ENCODE results near the gene PPM1E.
"Not testable (repeated sequence)": the region's sequence is repeated elsewhere in the genome, so short reads cannot be mapped to it uniquely, and the experiment has no call there.

PPM1E gene

GRCh38 chr17:58759522-58759921, 3.9 kb downstream of the PPM1E start:
- Histone ChIP-seq H3K9me3 (no peaks in the 10 kb centered on the region), H3K4me3 (ENCODE audit: low read depth in 1 of 2, low read length in 1 of 2) (no peak overlapping the region), H3K27me3 (peaks cover 92% of the 10 kb centered on the region), H3K4me1 (ENCODE audit: control insufficient read depth in 1 of 2, insufficient read depth in 1 of 2, low read depth in 1 of 2, low read length in 1 of 2) (peaks cover 8 to 17% of the 10 kb centered on the region in 2 experiments), H3K36me3 (no peaks in the 10 kb centered on the region), H3K27ac (no peak overlapping the region)
- no peak for TF ChIP-seq CTCF (IDR thresholded peaks at IDR 0.05)

- Histone ChIP-seq H3K27me3 (peaks cover 87% of the 10 kb centered on the region), H3K4me3 (ENCODE audit: low read depth in 1 of 2, low read length in 1 of 2) (no peak overlapping the region), H3K36me3 (no peaks in the 10 kb centered on the region), H3K9me3 (no peaks in the 10 kb centered on the region), H3K27ac (no peak overlapping the region), H3K4me1 (ENCODE audit: control insufficient read depth in 1 of 2, insufficient read depth in 1 of 2, low read depth in 1 of 2, low read length in 1 of 2) (peaks cover 8 to 16% of the 10 kb centered on the region in 2 experiments)
- TF ChIP-seq CTCF (IDR thresholded peaks at IDR 0.05): no peak
Measured at GRCh38 chr17:58760248-58760647, 4.6 kb downstream of the PPM1E start.

- H3K9me3 ChIP-seq: no peaks in the 10 kb centered on the region
- no peak for TF ChIP-seq CTCF (IDR thresholded peaks at IDR 0.05)
- no peaks in the 10 kb centered on the region for H3K36me3 ChIP-seq
- peaks cover 78% of the 10 kb centered on the region for H3K27me3 ChIP-seq
- no peak overlapping the region for H3K4me3 ChIP-seq (ENCODE audit: low read depth in 1 of 2, low read length in 1 of 2)
- H3K4me1 ChIP-seq (ENCODE audit: control insufficient read depth in 1 of 2, insufficient read depth in 1 of 2, low read depth in 1 of 2, low read length in 1 of 2): no peaks in the 10 kb centered on the region
- H3K27ac ChIP-seq: no peak overlapping the region
Measured at GRCh38 chr17:58763263-58763662, 7.6 kb downstream of the PPM1E start.

- H3K4me1 ChIP-seq (ENCODE audit: control insufficient read depth in 1 of 2, insufficient read depth in 1 of 2, low read depth in 1 of 2, low read length in 1 of 2): no peaks in the 10 kb centered on the region
- no peak for TF ChIP-seq CTCF (IDR thresholded peaks at IDR 0.05)
- H3K9me3 ChIP-seq: no peaks in the 10 kb centered on the region
- H3K27ac ChIP-seq: no peak overlapping the region
- H3K27me3 ChIP-seq: peaks cover 72% of the 10 kb centered on the region
- no peak overlapping the region for H3K4me3 ChIP-seq (ENCODE audit: low read depth in 1 of 2, low read length in 1 of 2)
- no peaks in the 10 kb centered on the region for H3K36me3 ChIP-seq
Measured at GRCh38 chr17:58764373-58764772, 8.7 kb downstream of the PPM1E start.

GRCh38 chr17:58778482-58778881, 22.8 kb downstream of the PPM1E start:
- H3K9me3 ChIP-seq; H3K4me3 ChIP-seq (ENCODE audit: low read depth in 1 of 2, low read length in 1 of 2); H3K27ac ChIP-seq; H3K4me1 ChIP-seq (ENCODE audit: control insufficient read depth in 1 of 2, insufficient read depth in 1 of 2, low read depth in 1 of 2, low read length in 1 of 2); H3K36me3 ChIP-seq: not testable (repeated sequence)
- peaks cover 49% of the 10 kb centered on the region for H3K27me3 ChIP-seq

- H3K27ac ChIP-seq: no peak overlapping the region
- H3K27me3 ChIP-seq: peaks cover 44% of the 10 kb centered on the region
- no peaks in the 10 kb centered on the region for H3K36me3 ChIP-seq
- H3K9me3 ChIP-seq: no peaks in the 10 kb centered on the region
- H3K4me3 ChIP-seq (ENCODE audit: low read depth in 1 of 2, low read length in 1 of 2): no peak overlapping the region
- no peaks in the 10 kb centered on the region for H3K4me1 ChIP-seq (ENCODE audit: control insufficient read depth in 1 of 2, insufficient read depth in 1 of 2, low read depth in 1 of 2, low read length in 1 of 2)
- TF ChIP-seq CTCF (IDR thresholded peaks at IDR 0.05): no peak
Measured at GRCh38 chr17:58779446-58779845, 23.8 kb downstream of the PPM1E start.
